Esophagus (tissue), 2 donors: Measurements from ENCODE around the gene KCND1. TPM values are rescaled to one million over a fixed set of nuclear protein-coding genes. Genes with fewer than 3 reads are reported as not detected.

ENCODE experiments used
- H3K27ac ChIP-seq, 2 donors: one replicate each; pipeline ENCODE4 v1.5.1; 2013; ENCODE audit warnings: low read depth in 2 of 2, mild to moderate bottlenecking in 2 of 2, inconsistent platforms in 1 of 2, low read length in 1 of 2, moderate library complexity in 1 of 2
- H3K27me3 ChIP-seq, 2 donors: one replicate each; pipeline ENCODE4 v1.6.1; 2013; ENCODE audit warnings: low read length in 2 of 2, control low read depth in 1 of 2, mild to moderate bottlenecking in 1 of 2; ENCODE audit not compliant: insufficient read depth in 2 of 2, control insufficient read depth in 1 of 2
- H3K36me3 ChIP-seq, 2 donors: one replicate each; pipeline ENCODE4 v1.6.1; 2013; ENCODE audit warnings: low read length in 1 of 2; ENCODE audit not compliant: control insufficient read depth in 2 of 2, insufficient read depth in 2 of 2
- H3K4me1 ChIP-seq, 2 donors: one replicate each; pipeline ENCODE4 v1.6.1; 2013; ENCODE audit warnings: low read length in 1 of 2; ENCODE audit not compliant: control insufficient read depth in 2 of 2, insufficient read depth in 2 of 2
- H3K4me3 ChIP-seq, 2 donors: one replicate each; pipeline ENCODE4 v1.5.1; 2013; ENCODE audit warnings: low read length in 2 of 2, mild to moderate bottlenecking in 2 of 2, low read depth in 1 of 2, moderate library complexity in 1 of 2
- H3K9me3 ChIP-seq, 2 donors: one replicate each; pipeline ENCODE4 v1.6.1; 2013; ENCODE audit warnings: mild to moderate bottlenecking in 2 of 2, low read depth in 1 of 2, low read length in 1 of 2, moderate library complexity in 1 of 2; ENCODE audit not compliant: control insufficient read depth in 2 of 2, insufficient read depth in 1 of 2
- WGBS, 2 donors: extraction: QIAGEN DNeasy Blood & Tissue Kit; methylation state at CpG; one replicate each; pipeline ENCODE4 v1.1.7; 2013; 5-methylcytosine and 5-hydroxymethylcytosine counted together
- polyA plus RNA-seq, 2 donors: library from polyadenylated mRNA; stranded (reverse); fragments of 200-250 nt; gene quantifications; one replicate each; pipeline ENCODE4 v1.2.3, GENCODE V29; 2013
- donor health status: healthy with polysubstance abuse.
- donor health status: Bipolar disorder and iron deficiency.

KCND1 gene
- polyA plus RNA-seq, 2 donors = 0.25 to 0.41 TPM

DNA sequence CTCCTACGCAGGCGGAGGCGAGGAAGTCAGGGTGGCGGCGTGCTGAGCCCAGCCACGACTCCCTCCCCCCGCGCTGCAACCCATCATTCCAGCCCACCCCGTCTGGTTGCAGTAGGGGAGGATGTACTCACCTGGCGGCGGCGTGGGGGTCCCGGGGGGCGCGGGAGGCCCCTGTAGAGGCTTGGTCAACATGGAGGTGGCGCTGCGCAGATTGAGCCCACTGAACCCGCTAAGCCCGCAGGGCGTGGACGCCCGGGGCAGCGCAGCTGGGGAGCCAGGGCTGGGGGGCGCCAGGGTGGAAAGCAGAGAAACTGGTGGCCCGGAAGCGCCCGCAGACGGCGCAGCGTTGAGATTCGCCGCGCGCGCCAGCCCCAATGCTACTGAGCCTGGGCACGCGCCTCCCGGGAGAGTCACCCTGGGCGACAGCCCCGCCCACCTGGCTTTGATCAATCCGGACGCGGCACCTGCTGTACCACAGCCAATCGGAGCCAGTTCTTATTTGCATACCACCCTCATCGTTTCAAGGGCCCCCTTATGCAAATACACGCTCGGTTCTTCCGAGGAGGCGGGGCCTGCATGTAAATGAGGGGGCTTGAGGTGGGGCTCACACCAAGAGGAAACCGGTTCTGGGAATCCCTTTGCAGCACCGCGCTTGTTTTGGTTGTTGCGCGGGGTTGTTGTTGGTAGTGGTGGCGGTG is 52.9 kb downstream of the KCND1 start, which contains the start of gene PIM2:
PIM2 (minus strand) TSS at position 382 of the 698 bp plus-strand sequence; CDS start at position 192, 190 bp downstream.
- H3K9me3 ChIP-seq = no peaks in the 10 kb centered on the region
- H3K4me1 ChIP-seq = peaks cover 0 to 2% of the 10 kb centered on the region in 2 donors
- H3K27me3 ChIP-seq = no peaks in the 10 kb centered on the region
- H3K27ac ChIP-seq = peak within 1 kb of the TSS; percentile 83 to 87
- peak within 1 kb of the TSS; percentile 39 to 53 for H3K4me3 ChIP-seq
- H3K36me3 ChIP-seq = peaks cover 0 to 12% of the 10 kb centered on the region in 2 donors
- WGBS, 2 donors = 0 to 21% methylated on average over 45 to 55 of the region's 55 CpGs

GRCh38 chrX:48918301-48918642 is 53.4 kb downstream of the KCND1 start:
- WGBS, 2 donors = 6 to 25% methylated on average over 23 of the region's 23 CpGs
- peaks cover 0 to 8% of the 10 kb centered on the region in 2 donors for H3K36me3 ChIP-seq
- H3K4me3 ChIP-seq = peak overlapping the region; percentile 39 to 53
- no peaks in the 10 kb centered on the region for H3K9me3 ChIP-seq
- peak overlapping the region; percentile 54 to 72 for H3K27ac ChIP-seq
- H3K4me1 ChIP-seq = peaks cover 0 to 2% of the 10 kb centered on the region in 2 donors
- H3K27me3 ChIP-seq = no peaks in the 10 kb centered on the region

- Histone ChIP-seq H3K4me3 (peak overlapping the region; percentile 39 to 53), H3K4me1 (peaks cover 0 to 2% of the 10 kb centered on the region in 2 donors), H3K36me3 (peaks cover 0 to 8% of the 10 kb centered on the region in 2 donors), H3K9me3 (no peaks in the 10 kb centered on the region), H3K27me3 (no peaks in the 10 kb centered on the region), H3K27ac (peak overlapping the region; percentile 61 to 72)
- WGBS, 2 donors = 18 to 32% methylated on average over 27 of the region's 27 CpGs
These were observed 54.3 kb downstream of the KCND1 start for GRCh38 chrX:48917139-48918001.

- Histone ChIP-seq H3K9me3 (no peaks in the 10 kb centered on the region), H3K4me3 (no peak overlapping the region), H3K36me3 (peaks cover 0 to 5% of the 10 kb centered on the region in 2 donors), H3K27me3 (no peaks in the 10 kb centered on the region), H3K27ac (no peak overlapping the region), H3K4me1 (no peaks in the 10 kb centered on the region)
- 89 to 90% methylated on average over 13 of the region's 13 CpGs for WGBS, 2 donors
These were observed 56.8 kb downstream of the KCND1 start for GRCh38 chrX:48914593-48915493.

DNA sequence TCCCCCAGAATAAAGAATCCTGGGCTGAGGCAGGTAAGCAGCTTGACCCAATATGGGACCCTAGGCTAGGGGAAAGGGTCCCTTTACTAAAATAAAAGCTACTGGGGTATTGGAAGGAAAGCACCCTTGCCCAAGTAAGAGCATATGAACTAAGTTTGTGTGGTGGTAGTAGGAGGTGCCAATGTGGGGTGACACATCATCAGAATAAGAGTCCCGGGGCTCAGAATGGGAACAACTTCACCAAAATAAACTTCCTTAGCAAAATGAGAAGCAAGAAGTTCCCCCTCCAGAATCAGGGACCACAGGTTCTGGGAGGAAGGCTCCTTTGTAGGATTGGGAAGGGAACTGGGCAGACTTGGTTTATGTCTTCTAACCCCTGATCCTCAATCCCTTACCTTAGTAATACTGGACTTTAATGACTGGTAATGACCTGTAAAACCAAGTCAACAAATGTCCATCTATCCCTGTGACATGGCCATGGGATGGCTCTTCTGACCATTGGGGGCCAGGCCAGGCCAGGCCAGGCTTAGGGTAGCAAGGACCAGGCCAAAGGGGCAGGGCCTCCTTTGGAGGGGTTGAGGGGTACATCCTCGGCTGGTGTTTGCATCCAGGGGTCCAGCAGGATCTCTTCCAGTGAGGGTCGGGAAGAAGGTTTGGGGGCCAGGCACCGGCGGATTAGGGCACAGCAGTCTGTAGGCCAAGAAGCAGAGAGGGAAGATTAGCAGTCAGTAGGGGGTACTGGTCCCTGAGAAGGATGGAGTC is 57.9 kb downstream of the KCND1 start:
- H3K4me1 ChIP-seq = no peaks in the 10 kb centered on the region
- no peaks in the 10 kb centered on the region for H3K27me3 ChIP-seq
- no peaks in the 10 kb centered on the region for H3K9me3 ChIP-seq
- 87 to 89% methylated on average over 5 of the region's 5 CpGs for WGBS, 2 donors
- no peak overlapping the region for H3K27ac ChIP-seq
- peaks cover 0 to 5% of the 10 kb centered on the region in 2 donors for H3K36me3 ChIP-seq
- H3K4me3 ChIP-seq = no peak overlapping the region

- WGBS, 2 donors = 0 to 31% methylated on average over 60 of the region's 60 CpGs
- Histone ChIP-seq H3K27me3 (no peaks in the 10 kb centered on the region), H3K27ac (peak within 1 kb of the TSS; percentile 93 to 95), H3K9me3 (no peaks in the 10 kb centered on the region), H3K4me1 (no peaks in the 10 kb centered on the region), H3K4me3 (peak within 1 kb of the TSS; percentile 43 to 81), H3K36me3 (peaks cover 0 to 5% of the 10 kb centered on the region in 2 donors)
These were observed 60.0 kb downstream of the KCND1 start, which contains the start of gene SLC35A2 for GRCh38 chrX:48911412-48912182. TSS of gene SLC35A2 (minus strand) at chrX:48911646. CDS start at chrX:48911636, 10 bp downstream.

Other genes starting within 250 kb of the KCND1 start
- under 1 TPM; 0.15 to 0.26 TPM for gene GLOD5, start 210.1 kb downstream of the KCND1 start, polyA plus RNA-seq
- gene GATA1, start 185.3 kb downstream of the KCND1 start, polyA plus RNA-seq = under 1 TPM in 1 of 2 donors, not detected in 1; 0.09 TPM
- gene HDAC6, start 169.8 kb downstream of the KCND1 start, polyA plus RNA-seq = 10 to 100 TPM; 36.0 to 79.0 TPM
- gene ERAS, start 145.3 kb downstream of the KCND1 start, polyA plus RNA-seq = under 1 TPM; 0.05 to 0.10 TPM
- under 1 TPM; 0.08 to 0.31 TPM for gene PCSK1N, start 136.2 kb downstream of the KCND1 start, polyA plus RNA-seq
- gene TIMM17B, start 74.1 kb downstream of the KCND1 start, polyA plus RNA-seq = 10 to 100 TPM; 34.2 to 45.0 TPM
- 100 to 1,000 TPM in 1 of 2 donors, 10 to 100 TPM in 1; 72.2 to 102 TPM for gene PQBP1, start 73.9 kb downstream of the KCND1 start, polyA plus RNA-seq
- 10 to 100 TPM in 1 of 2 donors, 1 to 10 TPM in 1; 6.9 to 22.1 TPM for gene SLC35A2, start 60.2 kb downstream of the KCND1 start, polyA plus RNA-seq
- 1 to 10 TPM; 2.6 to 3.7 TPM for gene PIM2, start 52.8 kb downstream of the KCND1 start, polyA plus RNA-seq
- 10 to 100 TPM; 22.3 to 27.6 TPM for gene OTUD5, start 14.2 kb downstream of the KCND1 start, polyA plus RNA-seq
- 10 to 100 TPM; 18.5 to 22.8 TPM for gene GRIPAP1, start 30.4 kb upstream of the KCND1 start, polyA plus RNA-seq
- gene TFE3, start 71.5 kb upstream of the KCND1 start, polyA plus RNA-seq = 10 to 100 TPM; 20.5 to 20.9 TPM
- 10 to 100 TPM; 23.1 to 27.9 TPM for gene CCDC120, start 87.2 kb upstream of the KCND1 start, polyA plus RNA-seq
- 1 to 10 TPM; 7.2 to 7.8 TPM for gene PRAF2, start 102.2 kb upstream of the KCND1 start, polyA plus RNA-seq
- 10 to 100 TPM; 45.1 to 55.6 TPM for gene WDR45, start 108.0 kb upstream of the KCND1 start, polyA plus RNA-seq
- 10 to 100 TPM in 1 of 2 donors, 1 to 10 TPM in 1; 7.3 to 18.1 TPM for gene GPKOW, start 151.9 kb upstream of the KCND1 start, polyA plus RNA-seq
- gene MAGIX, start 190.9 kb upstream of the KCND1 start, polyA plus RNA-seq = 1 to 10 TPM; 6.0 to 6.3 TPM
- 100 to 1,000 TPM; 267 to 453 TPM for gene PLP2, start 200.1 kb upstream of the KCND1 start, polyA plus RNA-seq
- gene PRICKLE3, start 214.5 kb upstream of the KCND1 start, polyA plus RNA-seq = 10 to 100 TPM; 12.2 to 14.2 TPM
- gene SYP, start 228.3 kb upstream of the KCND1 start, polyA plus RNA-seq = under 1 TPM; 0.75 to 0.79 TPM